OCI-LY7 (cell line): ENCODE measurements around the gene TRERF1. TPM values are rescaled to one million over a fixed set of nuclear protein-coding genes. Genes with fewer than 3 reads are reported as not detected.
"Not testable (repeated sequence)": the region's sequence is repeated elsewhere in the genome, so short reads cannot be mapped to it uniquely, and the experiment has no call there.

Experiments
- BruUV-seq: library from RNA; stranded (reverse); fragments of 400-500 nt; replicated peaks from 2 replicates; lab custom pipeline; 2021; lab: Mats Ljungman, UMichigan
- CTCF ChIA-PET: fragments of 300-600 bp; sonication (Branson Sonifier 250); formaldehyde crosslinking; loops from one replicate; lab custom pipeline; 2022; ENCODE audit warnings: antibody characterized with exemption; ENCODE audit not compliant: unreplicated experiment; lab: Charles Lee
- POLR2A ChIA-PET: fragments of 300-600 bp; sonication (Branson Sonifier 250); formaldehyde crosslinking; loops from one replicate; lab custom pipeline; 2022; ENCODE audit warnings: antibody characterized with exemption; lab: Charles Lee
- DNase-seq: peaks from one replicate; pipeline ENCODE4 v3.0.0-alpha.2; 2015; ENCODE audit warnings: low spot score
- H2AFZ ChIP-seq: fragments of 200-600 bp; sonication (generic), shearing (Covaris generic); 2 replicates; pipeline ENCODE4 v1.6.1; 2014; ENCODE audit warnings: mild to moderate bottlenecking, antibody characterized with exemption, low read length, moderate library complexity
- H3K27ac ChIP-seq: fragments of 200-600 bp; sonication (generic); 2 replicates; pipeline ENCODE4 v1.5.1; 2014; ENCODE audit warnings: mixed run types, low read depth, mild to moderate bottlenecking, moderate library complexity, low read length, inconsistent platforms; ENCODE audit not compliant: poor library complexity, severe bottlenecking
- H3K36me3 ChIP-seq: fragments of 200-600 bp; sonication (generic); 2 replicates; pipeline ENCODE4 v1.6.1; 2014; ENCODE audit warnings: mild to moderate bottlenecking, antibody characterized with exemption, low read length, moderate library complexity, mixed read lengths; ENCODE audit not compliant: insufficient read depth
- H3K4me1 ChIP-seq: fragments of 200-600 bp; sonication (generic); 2 replicates; pipeline ENCODE4 v1.5.1; 2014; ENCODE audit warnings: mild to moderate bottlenecking, low read length; ENCODE audit not compliant: insufficient read depth, poor library complexity, severe bottlenecking
- H3K4me2 ChIP-seq: fragments of 200-600 bp; sonication (generic); 2 replicates; pipeline ENCODE4 v1.6.1; 2014; ENCODE audit warnings: mild to moderate bottlenecking, low read length
- H3K4me3 ChIP-seq: fragments of 200-600 bp; sonication (generic); 2 replicates; pipeline ENCODE4 v1.5.1; 2014; ENCODE audit warnings: mild to moderate bottlenecking, low read depth, low read length; ENCODE audit not compliant: poor library complexity, severe bottlenecking
- H3K79me2 ChIP-seq: fragments of 200-600 bp; sonication (generic); 2 replicates; pipeline ENCODE4 v1.6.1; 2016; ENCODE audit warnings: low read depth, mild to moderate bottlenecking, low read length, moderate library complexity, mixed read lengths; ENCODE audit not compliant: insufficient read depth
- H3K9me2 ChIP-seq: fragments of 200-600 bp; sonication (generic); 2 replicates; pipeline ENCODE4 v1.6.1; 2016; ENCODE audit warnings: mild to moderate bottlenecking, low read length, mixed read lengths; ENCODE audit not compliant: insufficient read depth
- H3K9me3 ChIP-seq: fragments of 200-600 bp; sonication (generic); 2 replicates; pipeline ENCODE4 v1.6.1; 2014; ENCODE audit warnings: mild to moderate bottlenecking, mixed run types, low read length, mixed read lengths
- H4K20me1 ChIP-seq: fragments of 200-600 bp; sonication (generic); 2 replicates; pipeline ENCODE4 v1.6.1; 2014; ENCODE audit warnings: mild to moderate bottlenecking, antibody characterized with exemption, low read length, moderate library complexity, mixed read lengths; ENCODE audit not compliant: insufficient read depth
- EZH2phosphoT487 ChIP-seq: fragments of 200-600 bp; sonication (generic); IDR thresholded peaks from 2 replicates; pipeline ENCODE4 v1.6.1; 2018; ENCODE audit warnings: low read depth, borderline replicate concordance, mild to moderate bottlenecking, mixed run types, antibody characterized with exemption, low read length, moderate library complexity, mixed read lengths
- intact Hi-C: fragments of 100-400 bp; cut with micrococcal nuclease; formaldehyde crosslinking; loops from one replicate; pipeline ENCODE4 v1.10.0; 2022; ENCODE audit not compliant: unreplicated experiment
- total RNA-seq, 2 experiments: library from RNA; depleted of rRNA in 1 of 2; stranded (reverse); fragments of >200 nt in 1 of 2; shearing (Covaris generic) in 1 of 2; gene quantifications; 2 replicates each; pipeline ENCODE4 v1.2.3, GENCODE V29; 2014 to 2022
- TF ChIP-seq, protein P1 (sequence below): fragments of 200-600 bp; sonication (generic); conservative IDR thresholded peaks from 2 replicates; pipeline ENCODE4 v1.5.1; 2014; ENCODE audit warnings: mild to moderate bottlenecking, antibody characterized with exemption, low read length, moderate library complexity, mixed read lengths

Gene TRERF1
- total RNA-seq, 2 experiments from 2014 or later = 5.7 to 12.9 TPM

DNA sequence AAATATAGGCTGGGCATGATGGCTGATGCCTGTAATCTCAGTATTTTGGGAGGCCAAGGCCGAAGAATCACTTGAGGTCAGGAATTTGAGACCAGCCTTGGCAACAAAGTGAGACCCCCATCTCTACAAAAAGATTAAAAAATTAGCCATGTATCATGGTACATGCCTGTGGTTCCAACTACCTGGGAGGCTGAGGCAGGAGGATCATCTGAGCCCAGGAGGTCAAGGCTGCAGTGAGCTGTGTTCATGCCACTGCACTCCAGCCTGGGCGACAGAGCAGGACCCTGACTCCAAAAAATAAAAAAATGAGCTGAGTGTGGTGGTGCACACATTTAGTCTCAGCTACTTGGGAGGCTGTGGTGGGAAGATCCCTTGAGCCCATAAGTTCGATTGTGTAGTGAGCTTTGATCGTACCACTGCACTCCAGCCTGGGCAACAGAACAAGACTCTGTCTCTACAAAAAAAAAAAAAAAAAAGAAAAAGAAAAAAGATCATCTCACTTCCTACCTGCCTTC lies 246.9 kb downstream of the TRERF1 start:
- no peak overlapping the region for H3K4me2 ChIP-seq
- DNase-seq = no peak
- no peaks in the 10 kb centered on the region for H4K20me1 ChIP-seq
- TF ChIP-seq EZH2phosphoT487 = no peak
- TF ChIP-seq, protein P1, sequence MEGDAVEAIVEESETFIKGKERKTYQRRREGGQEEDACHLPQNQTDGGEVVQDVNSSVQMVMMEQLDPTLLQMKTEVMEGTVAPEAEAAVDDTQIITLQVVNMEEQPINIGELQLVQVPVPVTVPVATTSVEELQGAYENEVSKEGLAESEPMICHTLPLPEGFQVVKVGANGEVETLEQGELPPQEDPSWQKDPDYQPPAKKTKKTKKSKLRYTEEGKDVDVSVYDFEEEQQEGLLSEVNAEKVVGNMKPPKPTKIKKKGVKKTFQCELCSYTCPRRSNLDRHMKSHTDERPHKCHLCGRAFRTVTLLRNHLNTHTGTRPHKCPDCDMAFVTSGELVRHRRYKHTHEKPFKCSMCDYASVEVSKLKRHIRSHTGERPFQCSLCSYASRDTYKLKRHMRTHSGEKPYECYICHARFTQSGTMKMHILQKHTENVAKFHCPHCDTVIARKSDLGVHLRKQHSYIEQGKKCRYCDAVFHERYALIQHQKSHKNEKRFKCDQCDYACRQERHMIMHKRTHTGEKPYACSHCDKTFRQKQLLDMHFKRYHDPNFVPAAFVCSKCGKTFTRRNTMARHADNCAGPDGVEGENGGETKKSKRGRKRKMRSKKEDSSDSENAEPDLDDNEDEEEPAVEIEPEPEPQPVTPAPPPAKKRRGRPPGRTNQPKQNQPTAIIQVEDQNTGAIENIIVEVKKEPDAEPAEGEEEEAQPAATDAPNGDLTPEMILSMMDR = no peak
- H3K9me2 ChIP-seq = no peaks in the 10 kb centered on the region
- no peaks in the 10 kb centered on the region for H3K79me2 ChIP-seq
- H3K36me3 ChIP-seq = peaks cover 60% of the 10 kb centered on the region
- intact Hi-C loops = no loop called here
- ChIA-PET POLR2A (interaction anchor here (1.3 kb wide), 1 partner anchor 12 kb away, joined by 3 read pairs; the partner anchor contains the start of gene MRPS10), CTCF (no interaction called here)
- no peak overlapping the region for H3K27ac ChIP-seq
- H3K4me3 ChIP-seq = no peak overlapping the region
- no peaks in the 10 kb centered on the region for H3K9me3 ChIP-seq
- BruUV-seq = no TSS peak
- no peaks in the 10 kb centered on the region for H3K4me1 ChIP-seq
- no peak overlapping the region for H2AFZ ChIP-seq

DNA sequence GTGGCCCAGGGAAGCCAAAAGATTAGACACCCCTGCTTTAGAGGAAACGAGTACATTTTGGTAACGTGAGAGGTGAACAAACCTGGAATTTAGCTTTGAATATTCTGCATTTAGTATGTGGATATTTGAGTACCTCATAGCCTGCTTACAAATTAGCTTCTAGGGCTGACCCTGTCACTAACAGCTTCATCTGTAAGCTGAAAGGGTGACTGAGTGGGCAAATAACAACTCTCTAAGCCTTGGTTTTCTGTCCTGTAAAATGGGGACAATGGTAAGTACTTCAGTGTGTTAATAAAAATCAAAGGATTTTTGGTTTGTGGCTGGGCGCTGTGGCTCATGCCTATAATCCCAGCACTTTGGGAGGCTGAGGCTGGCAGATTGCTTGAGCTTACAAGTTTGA lies 248.5 kb downstream of the TRERF1 start:
- H3K79me2 ChIP-seq = no peaks in the 10 kb centered on the region
- no peaks in the 10 kb centered on the region for H4K20me1 ChIP-seq
- POLR2A ChIA-PET = interaction anchor here (0.5 to 1.5 kb wide), 3 partner anchors 16 to 406 kb away, joined by 3 to 4 read pairs (median 3); no protein-coding TSS in a partner anchor
- BruUV-seq = no TSS peak
- H2AFZ ChIP-seq = no peak overlapping the region
- intact Hi-C loops = no loop called here
- peaks cover 44% of the 10 kb centered on the region for H3K36me3 ChIP-seq
- no peak for DNase-seq
- H3K9me3 ChIP-seq = no peaks in the 10 kb centered on the region
- no peak overlapping the region for H3K27ac ChIP-seq
- no peak overlapping the region for H3K4me3 ChIP-seq
- H3K9me2 ChIP-seq = no peaks in the 10 kb centered on the region
- no peaks in the 10 kb centered on the region for H3K4me1 ChIP-seq
- CTCF ChIA-PET = no interaction called here
- no peak for TF ChIP-seq EZH2phosphoT487
- TF ChIP-seq, protein P1 = no peak
- no peak overlapping the region for H3K4me2 ChIP-seq

DNA sequence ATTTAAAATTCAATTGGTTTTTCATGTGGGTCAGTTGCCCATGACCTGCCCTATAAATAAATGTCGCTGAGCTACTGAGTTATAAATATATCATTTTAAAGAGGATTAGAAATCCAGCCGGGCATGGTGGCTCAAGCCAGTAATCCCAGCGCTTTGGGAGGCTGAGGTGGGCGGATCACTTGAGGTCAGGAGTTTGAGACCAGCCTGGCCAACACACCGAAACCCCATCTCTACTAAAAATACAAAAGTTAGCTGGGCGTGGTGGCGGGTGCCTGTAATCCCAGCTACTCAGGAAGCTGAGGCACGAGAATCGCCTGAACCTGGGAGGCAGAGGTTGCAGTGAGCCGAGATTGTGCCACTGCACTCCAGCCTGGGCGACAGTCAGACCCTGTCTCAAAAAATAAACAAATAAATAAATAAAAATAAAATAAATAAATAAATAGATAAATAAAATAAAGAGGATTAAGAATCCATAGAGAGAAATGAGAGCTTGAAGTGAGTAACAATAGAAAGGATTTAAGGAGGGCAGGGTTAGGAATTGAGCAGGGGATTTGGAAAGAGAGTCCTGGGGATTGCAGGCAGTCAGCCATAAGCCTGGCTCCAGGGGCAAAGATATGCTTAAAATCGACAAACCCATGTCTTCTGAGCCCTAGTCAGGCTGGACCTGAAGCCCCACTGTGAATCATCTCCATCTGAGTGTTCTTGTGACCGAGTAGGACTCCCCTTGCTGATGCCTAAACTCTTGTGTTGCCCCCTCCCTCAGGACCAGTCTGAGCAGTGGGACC lies 249.4 kb downstream of the TRERF1 start:
- H3K4me1 ChIP-seq, CTCF ChIA-PET, H3K27ac ChIP-seq, H2AFZ ChIP-seq, intact Hi-C loops, H3K9me2 ChIP-seq, H3K79me2 ChIP-seq, DNase-seq, H3K9me3 ChIP-seq, BruUV-seq, H3K4me3 ChIP-seq, H4K20me1 ChIP-seq, H3K4me2 ChIP-seq: not testable (repeated sequence)
- H3K36me3 ChIP-seq = peaks cover 35% of the 10 kb centered on the region
- POLR2A ChIA-PET = interaction anchor here (0.5 to 1.5 kb wide), 4 partner anchors 30 to 405 kb away, joined by 3 to 5 read pairs (median 4); no protein-coding TSS in a partner anchor
